Nephron progenitor cell (in vitro differentiated cells): ENCODE data around the gene PPA2.

Experiments
- DNase-seq: peaks from one replicate; pipeline ENCODE4 v3.0.0; 2021
- H3K27ac Mint-ChIP-seq: 2 replicates; pipeline ENCODE4 v1.8.0; 2021; ENCODE audit warnings: mild to moderate bottlenecking, moderate library complexity, mixed read lengths
- H3K27me3 Mint-ChIP-seq: 2 replicates; pipeline ENCODE4 v1.8.0; 2021; ENCODE audit warnings: mild to moderate bottlenecking, low read depth, mixed read lengths; ENCODE audit not compliant: poor library complexity
- H3K36me3 Mint-ChIP-seq: 2 replicates; pipeline ENCODE4 v1.8.0; 2021; ENCODE audit warnings: low read depth, mixed read lengths
- H3K4me1 Mint-ChIP-seq: 2 replicates; pipeline ENCODE4 v1.8.0; 2021; ENCODE audit warnings: mixed read lengths
- H3K4me3 Mint-ChIP-seq: 2 replicates; pipeline ENCODE4 v1.8.0; 2021; ENCODE audit warnings: mild to moderate bottlenecking, moderate library complexity, mixed read lengths
- H3K9me3 Mint-ChIP-seq: 2 replicates; pipeline ENCODE4 v1.8.0; 2021; ENCODE audit warnings: mild to moderate bottlenecking, moderate library complexity, mixed read lengths
- TF ChIP-seq, protein P1 (sequence below): fragments of 200-600 bp; sonication (generic); IDR thresholded peaks from 2 replicates; pipeline ENCODE4 v1.5.0; 2021; ENCODE audit warnings: antibody characterized with exemption

Gene PPA2

DNA sequence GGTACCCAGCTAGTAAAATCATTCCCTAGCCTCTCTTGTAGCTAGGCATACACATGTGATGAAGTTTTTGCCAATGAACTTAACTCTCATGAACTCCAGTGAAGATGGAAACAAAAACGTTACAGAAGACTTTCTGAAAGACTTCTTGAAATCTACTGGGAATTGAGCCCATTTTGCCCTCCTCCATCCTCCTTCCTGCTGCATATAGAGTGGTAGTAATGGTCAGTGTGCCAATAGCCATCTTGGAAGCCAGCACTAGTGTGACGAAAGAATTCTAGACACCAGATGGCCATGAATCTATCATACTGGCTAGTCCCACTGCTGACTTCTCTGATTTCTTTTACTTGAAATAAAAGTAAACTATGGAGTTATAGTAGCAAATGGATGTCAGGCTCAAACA lies 30.9 kb upstream of the PPA2 start:
- DNase-seq, result no peak
- H3K36me3 Mint-ChIP-seq, result no peaks in the 10 kb centered on the region
- H3K4me3 Mint-ChIP-seq, result no peak overlapping the region
- TF ChIP-seq, protein P1, sequence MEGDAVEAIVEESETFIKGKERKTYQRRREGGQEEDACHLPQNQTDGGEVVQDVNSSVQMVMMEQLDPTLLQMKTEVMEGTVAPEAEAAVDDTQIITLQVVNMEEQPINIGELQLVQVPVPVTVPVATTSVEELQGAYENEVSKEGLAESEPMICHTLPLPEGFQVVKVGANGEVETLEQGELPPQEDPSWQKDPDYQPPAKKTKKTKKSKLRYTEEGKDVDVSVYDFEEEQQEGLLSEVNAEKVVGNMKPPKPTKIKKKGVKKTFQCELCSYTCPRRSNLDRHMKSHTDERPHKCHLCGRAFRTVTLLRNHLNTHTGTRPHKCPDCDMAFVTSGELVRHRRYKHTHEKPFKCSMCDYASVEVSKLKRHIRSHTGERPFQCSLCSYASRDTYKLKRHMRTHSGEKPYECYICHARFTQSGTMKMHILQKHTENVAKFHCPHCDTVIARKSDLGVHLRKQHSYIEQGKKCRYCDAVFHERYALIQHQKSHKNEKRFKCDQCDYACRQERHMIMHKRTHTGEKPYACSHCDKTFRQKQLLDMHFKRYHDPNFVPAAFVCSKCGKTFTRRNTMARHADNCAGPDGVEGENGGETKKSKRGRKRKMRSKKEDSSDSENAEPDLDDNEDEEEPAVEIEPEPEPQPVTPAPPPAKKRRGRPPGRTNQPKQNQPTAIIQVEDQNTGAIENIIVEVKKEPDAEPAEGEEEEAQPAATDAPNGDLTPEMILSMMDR, result no peak
- no peaks in the 10 kb centered on the region for H3K4me1 Mint-ChIP-seq
- H3K27me3 Mint-ChIP-seq, result peaks cover 4% of the 10 kb centered on the region
- H3K9me3 Mint-ChIP-seq, result no peaks in the 10 kb centered on the region
- no peak overlapping the region for H3K27ac Mint-ChIP-seq

DNA sequence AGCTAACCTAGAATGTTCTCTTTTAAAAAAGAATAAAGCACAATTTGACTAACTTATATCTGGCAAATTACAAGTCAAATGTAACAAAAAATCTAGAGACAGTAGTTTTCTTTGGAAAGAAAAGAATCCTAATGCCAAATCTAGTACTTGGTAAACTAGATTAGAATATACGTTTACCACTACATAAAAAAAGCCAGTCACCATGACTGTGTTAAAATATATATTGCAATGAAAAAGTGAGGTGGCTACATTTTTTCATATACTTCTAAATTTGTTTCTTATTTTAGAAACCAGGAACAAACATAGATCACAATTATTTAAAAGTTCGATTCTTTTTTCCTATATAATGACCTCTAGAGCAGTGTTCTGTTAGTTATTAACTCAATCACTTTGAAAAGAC lies 29.6 kb upstream of the PPA2 start:
- Mint-ChIP-seq H3K27me3 (peaks cover 4% of the 10 kb centered on the region), H3K9me3 (no peaks in the 10 kb centered on the region), H3K4me3 (no peak overlapping the region), H3K27ac (no peak overlapping the region), H3K36me3 (no peaks in the 10 kb centered on the region), H3K4me1 (no peaks in the 10 kb centered on the region)
- TF ChIP-seq, protein P1, result no peak
- no peak for DNase-seq

DNA sequence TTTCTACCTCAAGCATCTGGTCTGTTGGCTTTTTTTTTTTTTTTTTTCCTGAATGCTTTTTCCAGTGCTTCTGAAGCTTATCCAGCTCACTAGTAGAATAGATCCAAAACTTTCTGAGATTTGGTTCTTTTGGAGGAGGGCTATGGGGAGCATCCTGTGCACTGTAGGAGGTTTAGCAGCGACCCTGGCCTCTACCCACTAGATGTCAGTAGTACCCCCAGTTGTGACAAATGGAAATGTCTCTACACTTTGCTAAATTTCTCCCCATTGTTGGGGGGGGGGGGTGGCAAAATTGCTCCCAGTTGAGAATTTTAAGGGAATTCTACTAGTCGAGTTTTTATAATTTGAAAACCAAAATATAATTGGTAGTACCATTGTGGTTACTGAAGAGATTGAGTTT lies 23.0 kb upstream of the PPA2 start:
- no peaks in the 10 kb centered on the region for H3K4me1 Mint-ChIP-seq
- H3K27ac Mint-ChIP-seq, result no peak overlapping the region
- DNase-seq, result no peak
- peaks cover 17% of the 10 kb centered on the region for H3K9me3 Mint-ChIP-seq
- no peaks in the 10 kb centered on the region for H3K36me3 Mint-ChIP-seq
- no peak overlapping the region for H3K4me3 Mint-ChIP-seq
- peaks cover 4% of the 10 kb centered on the region for H3K27me3 Mint-ChIP-seq
- TF ChIP-seq, protein P1, result peak; percentile 16

DNA sequence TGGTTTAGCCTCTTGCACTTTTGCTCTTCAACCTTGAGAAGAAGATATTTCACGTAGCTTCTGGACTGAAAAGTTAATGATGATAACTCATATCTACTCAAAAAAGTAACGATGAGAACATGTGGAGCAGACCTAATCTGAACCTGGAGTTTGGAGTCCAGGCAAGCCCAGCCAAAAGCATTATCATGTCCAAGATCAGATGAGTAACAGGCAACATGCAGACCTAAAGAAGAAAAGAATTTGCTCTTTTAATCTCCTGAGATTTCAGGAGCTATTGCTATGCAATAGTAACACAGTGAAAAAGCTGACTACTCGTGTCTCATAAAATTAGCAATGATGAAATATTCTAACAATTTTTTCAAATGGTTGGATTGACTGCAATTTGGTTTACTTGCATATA lies 21.8 kb upstream of the PPA2 start:
- Mint-ChIP-seq H3K4me1 (no peaks in the 10 kb centered on the region), H3K27me3 (peaks cover 4% of the 10 kb centered on the region), H3K4me3 (no peak overlapping the region), H3K9me3 (peaks cover 17% of the 10 kb centered on the region), H3K27ac (no peak overlapping the region), H3K36me3 (no peaks in the 10 kb centered on the region)
- DNase-seq, result no peak
- TF ChIP-seq, protein P1, result no peak

DNA sequence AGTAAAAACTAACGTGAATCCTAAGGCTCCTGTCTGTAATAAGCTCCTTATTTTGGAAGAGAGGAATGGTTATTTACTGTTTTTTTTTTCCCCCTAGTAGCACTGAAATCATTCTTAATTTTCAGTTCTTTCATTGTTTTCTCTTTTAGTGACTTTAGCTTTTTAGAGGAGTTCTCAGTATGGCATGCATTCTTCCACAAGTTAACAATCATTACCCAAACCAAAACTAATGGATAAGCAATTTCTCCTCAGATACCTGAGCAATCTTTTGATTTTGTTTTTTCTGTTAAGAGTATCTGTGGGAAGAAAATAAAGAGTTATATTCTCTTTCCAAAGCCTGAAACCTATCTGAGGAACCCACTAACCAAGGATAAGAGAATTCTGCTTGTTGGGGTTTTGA lies 16.7 kb upstream of the PPA2 start:
- Mint-ChIP-seq H3K4me3 (no peak overlapping the region), H3K27ac (no peak overlapping the region), H3K4me1 (no peaks in the 10 kb centered on the region), H3K36me3 (no peaks in the 10 kb centered on the region), H3K9me3 (peaks cover 35% of the 10 kb centered on the region), H3K27me3 (no peaks in the 10 kb centered on the region)
- DNase-seq, result no peak
- TF ChIP-seq, protein P1, result no peak

DNA sequence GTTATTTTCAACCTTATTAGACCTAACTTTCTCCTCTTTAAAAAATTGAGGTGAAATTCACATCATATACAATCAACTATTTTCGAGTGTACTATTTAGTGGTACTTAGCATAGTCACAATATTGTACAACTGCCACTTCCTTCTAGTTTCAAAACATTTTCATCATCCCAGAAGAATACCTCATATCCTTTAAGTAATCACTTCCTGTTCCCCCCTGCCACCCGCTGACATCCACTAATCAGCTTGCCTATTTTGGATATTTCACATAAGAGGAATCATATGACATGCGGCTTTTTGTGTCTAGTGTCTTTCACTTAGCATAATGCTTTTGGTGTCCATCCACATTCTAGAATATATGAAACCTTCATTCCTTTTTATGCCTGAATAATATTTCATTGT lies 10.0 kb upstream of the PPA2 start:
- H3K9me3 Mint-ChIP-seq, result peaks cover 8% of the 10 kb centered on the region
- no peak overlapping the region for H3K27ac Mint-ChIP-seq
- H3K36me3 Mint-ChIP-seq, result no peaks in the 10 kb centered on the region
- H3K4me1 Mint-ChIP-seq, result no peaks in the 10 kb centered on the region
- H3K4me3 Mint-ChIP-seq, result no peak overlapping the region
- no peaks in the 10 kb centered on the region for H3K27me3 Mint-ChIP-seq
- TF ChIP-seq, protein P1, result no peak
- DNase-seq, result no peak
